Fibroblast of the aortic adventitia (primary cell): ENCODE data around the gene FREY1. TPM values are rescaled to one million over a fixed set of nuclear protein-coding genes. Genes with fewer than 3 reads are reported as not detected.

Source experiments
- DNase-seq: peaks from one replicate; pipeline ENCODE4 v3.0.0-alpha.2; 2010; ENCODE audit warnings: low read depth
- H3K4me3 ChIP-seq: 2 replicates; pipeline ENCODE4 v1.5.1; 2011; ENCODE audit warnings: low read depth, mild to moderate bottlenecking, control low read depth, low read length, moderate library complexity
- total RNA-seq: library from RNA; depleted of rRNA; stranded (reverse); fragments of >200 nt; gene quantifications from 2 replicates; pipeline ENCODE4 v1.2.3, GENCODE V29; 2012; ENCODE audit warnings: low replicate concordance
- TF ChIP-seq, protein P1 (sequence below): IDR thresholded peaks from 2 replicates; pipeline ENCODE4 v1.5.1; 2011; ENCODE audit warnings: mild to moderate bottlenecking, low read length, control low read depth, inconsistent platforms; ENCODE audit not compliant: insufficient read depth

FREY1 gene
- total RNA-seq, 1 donor: 1.6 TPM

DNA sequence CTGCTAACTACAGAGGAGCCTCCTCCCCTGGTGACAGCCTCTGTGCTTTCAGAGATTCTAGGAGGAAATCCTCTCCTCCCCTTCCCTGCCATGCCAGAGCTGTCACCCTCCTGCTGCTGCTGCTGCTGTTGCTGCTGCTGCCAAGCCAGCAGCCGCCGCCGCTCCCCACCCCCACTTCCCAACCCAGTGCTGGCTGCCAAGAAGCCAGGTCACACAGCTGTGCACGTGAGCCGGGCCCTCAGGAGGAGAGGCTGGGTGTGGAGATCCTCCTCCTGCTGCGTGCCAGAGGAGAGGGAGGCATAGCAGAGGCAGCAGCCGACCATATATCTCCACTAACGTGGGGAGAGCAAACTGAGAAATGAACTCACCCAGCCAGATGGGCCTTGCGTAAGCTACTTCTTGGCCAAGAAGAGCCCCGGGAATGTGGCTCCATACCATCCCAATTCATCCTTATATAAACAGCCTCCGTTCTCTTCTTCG lies 47.4 kb downstream of the FREY1 start:
- TF ChIP-seq, protein P1, sequence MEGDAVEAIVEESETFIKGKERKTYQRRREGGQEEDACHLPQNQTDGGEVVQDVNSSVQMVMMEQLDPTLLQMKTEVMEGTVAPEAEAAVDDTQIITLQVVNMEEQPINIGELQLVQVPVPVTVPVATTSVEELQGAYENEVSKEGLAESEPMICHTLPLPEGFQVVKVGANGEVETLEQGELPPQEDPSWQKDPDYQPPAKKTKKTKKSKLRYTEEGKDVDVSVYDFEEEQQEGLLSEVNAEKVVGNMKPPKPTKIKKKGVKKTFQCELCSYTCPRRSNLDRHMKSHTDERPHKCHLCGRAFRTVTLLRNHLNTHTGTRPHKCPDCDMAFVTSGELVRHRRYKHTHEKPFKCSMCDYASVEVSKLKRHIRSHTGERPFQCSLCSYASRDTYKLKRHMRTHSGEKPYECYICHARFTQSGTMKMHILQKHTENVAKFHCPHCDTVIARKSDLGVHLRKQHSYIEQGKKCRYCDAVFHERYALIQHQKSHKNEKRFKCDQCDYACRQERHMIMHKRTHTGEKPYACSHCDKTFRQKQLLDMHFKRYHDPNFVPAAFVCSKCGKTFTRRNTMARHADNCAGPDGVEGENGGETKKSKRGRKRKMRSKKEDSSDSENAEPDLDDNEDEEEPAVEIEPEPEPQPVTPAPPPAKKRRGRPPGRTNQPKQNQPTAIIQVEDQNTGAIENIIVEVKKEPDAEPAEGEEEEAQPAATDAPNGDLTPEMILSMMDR: no peak
- DNase-seq: peak; percentile 99
- H3K4me3 ChIP-seq: no peak overlapping the region

DNA sequence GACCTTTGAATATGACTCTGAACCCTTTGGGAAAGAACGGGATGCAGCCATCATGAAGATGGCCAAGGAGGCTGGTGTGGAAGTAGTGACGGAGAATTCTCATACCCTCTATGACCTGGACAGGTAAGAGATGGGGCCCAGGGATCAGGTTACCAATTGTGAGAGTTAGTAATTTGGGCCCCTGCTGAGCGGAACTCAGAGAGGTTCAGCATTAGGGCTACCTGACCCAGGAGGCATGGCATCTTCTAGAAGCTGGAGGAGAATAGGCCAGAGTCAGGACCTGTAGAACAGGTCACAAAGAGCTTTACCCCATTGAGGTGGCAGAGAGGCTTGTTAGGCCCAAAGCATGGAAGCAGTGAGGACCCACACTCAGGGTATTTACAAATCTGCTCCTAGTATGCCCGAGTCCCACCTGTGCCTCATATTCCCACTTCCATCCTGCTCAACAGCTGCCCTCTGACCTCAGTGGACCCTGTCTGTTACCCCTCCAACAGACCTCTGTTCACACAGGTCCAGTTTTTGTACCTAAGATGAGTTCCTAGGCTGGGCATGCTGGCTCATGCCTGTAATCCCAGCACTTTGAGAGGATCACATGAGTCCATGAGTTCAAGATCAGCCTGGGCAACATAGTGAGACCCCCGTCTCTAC lies 48.2 kb downstream of the FREY1 start:
- TF ChIP-seq, protein P1: no peak
- H3K4me3 ChIP-seq: no peak overlapping the region
- no peak for DNase-seq

DNA sequence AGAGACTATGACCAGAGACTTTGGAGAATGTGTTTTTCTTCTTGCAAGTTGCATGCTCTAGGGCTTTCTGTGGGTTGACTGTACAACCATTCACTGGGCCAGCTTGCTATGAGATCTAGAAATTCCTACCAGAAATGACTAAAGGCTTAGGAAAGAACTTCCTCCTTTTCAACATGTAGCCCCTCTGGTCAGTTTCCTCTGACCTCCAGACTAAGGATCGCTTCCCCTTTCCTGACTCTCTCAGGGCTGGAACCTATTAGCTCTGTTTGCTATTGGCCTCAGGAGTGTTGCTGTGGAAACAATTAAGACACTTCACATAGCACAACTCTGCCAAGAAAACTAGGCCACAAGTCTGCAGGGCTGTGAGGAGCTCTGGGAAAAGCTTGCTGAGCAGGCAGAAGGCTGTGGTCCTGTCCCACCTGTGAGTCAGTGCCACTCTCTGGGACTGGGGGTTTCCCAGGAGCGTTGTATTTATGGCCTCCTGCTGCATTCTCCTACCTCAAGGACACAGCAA lies 49.1 kb downstream of the FREY1 start:
- no peak overlapping the region for H3K4me3 ChIP-seq
- TF ChIP-seq, protein P1: no peak
- DNase-seq: peak; percentile 92

Other genes starting within 250 kb of the FREY1 start
- gene CHST1, start 241.6 kb downstream of the FREY1 start, total RNA-seq: 0.09 and 0.82 TPM in 2 replicates
- gene SLC35C1, start 102.1 kb downstream of the FREY1 start, total RNA-seq: 2.7 and 6.2 TPM in 2 replicates
- 12.6 and 19.6 TPM in 2 replicates for gene CRY2, start 59.8 kb downstream of the FREY1 start, total RNA-seq
- 8.0 and 8.1 TPM in 2 replicates for gene MAPK8IP1, start 21.6 kb downstream of the FREY1 start, total RNA-seq
- 14.6 and 24.0 TPM in 2 replicates for gene PEX16, start 10.6 kb upstream of the FREY1 start, total RNA-seq
- not detected in 2 replicates for gene LARGE2, start 15.4 kb upstream of the FREY1 start, total RNA-seq
- gene PHF21A, start 214.2 kb upstream of the FREY1 start, total RNA-seq: 22.5 and 24.0 TPM in 2 replicates